Fibroblast of villous mesenchyme (primary cell): Measurements from ENCODE around the gene IRF8. TPM values are rescaled to one million over a fixed set of nuclear protein-coding genes. Genes with fewer than 3 reads are reported as not detected.

ENCODE experiments used
- DNase-seq: peaks from one replicate; pipeline ENCODE4 v3.0.0-alpha.2; 2010; ENCODE audit warnings: low read depth
- H3K4me3 ChIP-seq: 2 replicates; pipeline ENCODE4 v1.5.1; 2011; ENCODE audit warnings: low read depth, mild to moderate bottlenecking, low read length
- total RNA-seq: library from RNA; depleted of rRNA; stranded (reverse); fragments of >200 nt; gene quantifications from 2 replicates; pipeline ENCODE4 v1.2.3, GENCODE V29; 2012
- TF ChIP-seq, protein P1 (sequence below): IDR thresholded peaks from 2 replicates; pipeline ENCODE4 v1.5.1; 2012; ENCODE audit warnings: low read depth, mild to moderate bottlenecking, low read length; ENCODE audit not compliant: insufficient read depth

The IRF8 gene
- total RNA-seq, 1 donor, result not detected

DNA sequence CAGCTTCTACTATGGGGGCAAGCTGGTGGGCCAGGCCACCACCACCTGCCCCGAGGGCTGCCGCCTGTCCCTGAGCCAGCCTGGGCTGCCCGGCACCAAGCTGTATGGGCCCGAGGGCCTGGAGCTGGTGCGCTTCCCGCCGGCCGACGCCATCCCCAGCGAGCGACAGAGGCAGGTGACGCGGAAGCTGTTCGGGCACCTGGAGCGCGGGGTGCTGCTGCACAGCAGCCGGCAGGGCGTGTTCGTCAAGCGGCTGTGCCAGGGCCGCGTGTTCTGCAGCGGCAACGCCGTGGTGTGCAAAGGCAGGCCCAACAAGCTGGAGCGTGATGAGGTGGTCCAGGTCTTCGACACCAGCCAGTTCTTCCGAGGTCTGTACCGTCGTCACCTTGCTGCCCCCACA lies 19.5 kb downstream of the IRF8 start:
- DNase-seq, result no peak
- H3K4me3 ChIP-seq, result no peak overlapping the region
- TF ChIP-seq, protein P1, sequence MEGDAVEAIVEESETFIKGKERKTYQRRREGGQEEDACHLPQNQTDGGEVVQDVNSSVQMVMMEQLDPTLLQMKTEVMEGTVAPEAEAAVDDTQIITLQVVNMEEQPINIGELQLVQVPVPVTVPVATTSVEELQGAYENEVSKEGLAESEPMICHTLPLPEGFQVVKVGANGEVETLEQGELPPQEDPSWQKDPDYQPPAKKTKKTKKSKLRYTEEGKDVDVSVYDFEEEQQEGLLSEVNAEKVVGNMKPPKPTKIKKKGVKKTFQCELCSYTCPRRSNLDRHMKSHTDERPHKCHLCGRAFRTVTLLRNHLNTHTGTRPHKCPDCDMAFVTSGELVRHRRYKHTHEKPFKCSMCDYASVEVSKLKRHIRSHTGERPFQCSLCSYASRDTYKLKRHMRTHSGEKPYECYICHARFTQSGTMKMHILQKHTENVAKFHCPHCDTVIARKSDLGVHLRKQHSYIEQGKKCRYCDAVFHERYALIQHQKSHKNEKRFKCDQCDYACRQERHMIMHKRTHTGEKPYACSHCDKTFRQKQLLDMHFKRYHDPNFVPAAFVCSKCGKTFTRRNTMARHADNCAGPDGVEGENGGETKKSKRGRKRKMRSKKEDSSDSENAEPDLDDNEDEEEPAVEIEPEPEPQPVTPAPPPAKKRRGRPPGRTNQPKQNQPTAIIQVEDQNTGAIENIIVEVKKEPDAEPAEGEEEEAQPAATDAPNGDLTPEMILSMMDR, result no peak

DNA sequence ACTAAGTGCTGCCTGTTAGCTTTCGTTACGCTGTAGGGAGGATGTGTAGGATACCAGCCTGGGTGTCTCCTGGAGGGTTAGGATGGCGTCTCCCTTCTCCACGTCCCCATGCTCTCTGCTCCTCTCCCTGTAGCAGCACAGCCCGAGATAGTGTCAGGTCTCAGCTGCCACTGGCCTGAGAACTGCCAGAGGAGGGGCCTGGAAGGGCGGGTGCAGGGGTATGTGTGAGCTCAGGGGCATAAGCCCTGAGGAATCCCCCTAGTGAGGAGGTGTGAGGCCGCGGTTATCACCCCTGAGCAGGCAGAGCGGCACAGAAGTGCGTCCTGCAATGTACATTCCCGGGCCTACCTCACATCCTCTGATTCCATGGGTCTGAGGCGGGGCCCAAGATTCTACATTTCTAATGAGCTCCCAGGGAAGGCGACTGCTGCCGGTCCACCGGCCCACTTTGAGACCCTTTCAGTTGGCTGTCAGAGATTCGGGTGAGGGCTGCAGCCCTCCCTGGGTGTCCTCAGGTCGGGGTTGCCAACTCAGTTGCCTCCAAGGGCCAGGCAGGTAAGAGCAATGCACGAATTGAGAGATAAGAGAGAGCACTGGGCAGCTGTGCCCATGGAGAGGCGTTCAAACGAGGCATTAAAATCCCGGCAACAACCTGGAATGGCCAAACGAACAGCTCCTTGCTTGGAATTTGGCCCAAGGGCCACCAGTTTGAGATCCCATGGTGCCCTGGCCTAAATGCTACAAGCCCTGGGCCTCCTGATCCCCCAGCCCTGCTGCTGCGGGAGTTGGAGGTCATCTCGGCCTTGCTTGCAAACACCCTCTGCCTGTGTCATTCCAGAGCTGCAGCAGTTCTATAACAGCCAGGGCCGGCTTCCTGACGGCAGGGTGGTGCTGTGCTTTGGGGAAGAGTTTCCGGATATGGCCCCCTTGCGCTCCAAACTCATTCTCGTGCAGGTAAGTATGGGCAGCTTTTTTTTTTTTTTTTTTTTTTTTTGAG lies 20.6 kb downstream of the IRF8 start:
- H3K4me3 ChIP-seq, result no peak overlapping the region
- TF ChIP-seq, protein P1, result no peak
- DNase-seq, result no peak

DNA sequence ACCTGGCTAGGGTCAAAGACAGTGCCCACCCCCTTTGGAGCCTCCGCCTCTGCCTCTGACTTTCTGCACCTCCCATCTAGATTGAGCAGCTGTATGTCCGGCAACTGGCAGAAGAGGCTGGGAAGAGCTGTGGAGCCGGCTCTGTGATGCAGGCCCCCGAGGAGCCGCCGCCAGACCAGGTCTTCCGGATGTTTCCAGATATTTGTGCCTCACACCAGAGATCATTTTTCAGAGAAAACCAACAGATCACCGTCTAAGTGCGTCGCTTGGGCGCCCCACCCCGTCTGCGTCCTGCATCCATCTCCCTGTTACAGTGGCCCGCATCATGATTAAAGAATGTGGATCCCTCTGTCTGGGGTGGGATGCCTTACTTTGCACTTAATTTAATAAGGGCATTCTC lies 22.1 kb downstream of the IRF8 start:
- no peak overlapping the region for H3K4me3 ChIP-seq
- DNase-seq, result no peak
- TF ChIP-seq, protein P1, result no peak

DNA sequence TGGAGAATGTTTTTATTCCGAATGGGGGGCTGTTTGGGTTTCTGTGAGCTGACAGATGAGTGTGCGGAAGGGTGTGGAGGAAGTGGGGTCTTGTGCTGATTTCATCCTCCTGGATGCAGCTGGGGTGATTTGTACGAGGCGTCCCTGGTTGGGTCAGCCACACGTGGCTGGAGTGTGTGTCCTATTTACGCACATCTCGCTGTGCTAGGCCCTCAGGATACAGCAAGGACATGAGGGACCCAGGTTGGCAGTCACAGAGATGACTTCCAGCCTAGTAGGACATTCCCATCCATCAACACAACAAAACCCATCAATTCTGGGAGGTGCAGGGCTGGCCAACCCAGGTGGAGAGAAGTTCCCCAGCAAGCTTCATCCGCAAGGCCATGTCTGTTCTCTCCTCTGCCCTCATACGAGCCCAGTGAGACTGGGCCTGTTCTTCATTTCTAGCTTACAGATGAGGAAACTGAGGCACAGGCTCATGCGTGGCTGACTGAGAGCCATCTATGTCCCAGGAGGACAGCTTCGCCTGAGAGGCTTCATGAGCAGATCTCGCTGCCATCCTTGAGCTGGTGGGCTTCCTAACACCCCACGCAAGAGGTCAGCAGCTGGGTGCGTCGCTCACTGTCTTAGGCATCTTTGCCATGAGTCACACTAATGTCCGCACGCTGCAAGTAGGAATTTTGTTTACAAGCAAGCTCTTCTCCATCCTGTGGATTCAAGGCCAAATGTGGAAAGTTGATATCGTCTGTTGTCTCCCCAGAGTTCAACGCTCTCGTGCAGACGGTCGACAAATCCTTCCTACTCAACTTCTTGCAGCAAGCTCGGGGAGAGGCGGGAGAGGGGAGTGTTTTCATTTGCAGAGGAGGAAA lies 24.4 kb downstream of the IRF8 start:
- H3K4me3 ChIP-seq, result no peak overlapping the region
- peak; percentile 75 for DNase-seq
- TF ChIP-seq, protein P1, result no peak

- DNase-seq, result peak; percentile 31
- no peak overlapping the region for H3K4me3 ChIP-seq
- TF ChIP-seq, protein P1, result no peak
Observed at GRCh38 chr16:85924675-85925074, 25.7 kb downstream of the IRF8 start.

DNA sequence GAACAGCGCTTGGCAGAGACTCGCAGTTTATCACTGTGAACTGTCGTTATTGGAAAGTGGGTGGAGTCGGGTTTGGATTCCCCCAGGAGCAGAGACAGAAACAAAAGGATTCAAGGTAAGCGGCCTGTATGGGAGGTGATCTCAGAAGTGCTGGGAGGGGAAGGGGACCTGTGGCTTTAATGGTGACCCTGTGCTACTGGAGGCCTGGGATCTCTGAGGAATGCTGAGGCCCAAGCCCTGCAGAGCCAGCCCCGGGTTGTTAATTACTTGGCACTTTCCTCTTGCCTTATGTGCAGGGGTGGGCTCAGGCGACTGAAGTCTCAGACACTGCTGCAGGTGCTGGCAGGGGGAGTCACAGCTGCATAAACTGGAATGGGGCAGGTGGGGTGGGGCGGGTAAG lies 27.4 kb downstream of the IRF8 start:
- TF ChIP-seq, protein P1, result no peak
- no peak for DNase-seq
- no peak overlapping the region for H3K4me3 ChIP-seq
